HCT116 (cell line): ENCODE measurements around the gene MAFG. TPM values are rescaled to one million over a fixed set of nuclear protein-coding genes. Genes with fewer than 3 reads are reported as not detected.

ENCODE experiments used
- ATAC-seq: fragments of 200-7000 bp; cut with Tn5 transposase; 2 replicates; pipeline ENCODE4 v1.9.1; 2020; ENCODE audit warnings: mild to moderate bottlenecking, moderate library complexity
- BruUV-seq: library from RNA; stranded (reverse); fragments of 400-500 nt; replicated peaks from 2 replicates; lab custom pipeline; 2021; lab: Mats Ljungman, UMichigan
- CTCF ChIA-PET: fragments of 300-600 bp; sonication (Branson Sonifier 250); formaldehyde crosslinking; loops from one replicate; lab custom pipeline; 2021; ENCODE audit warnings: antibody characterized with exemption; lab: Charles Lee
- POLR2A ChIA-PET: fragments of 300-600, 350-600 bp; sonication (Branson Sonifier 250); formaldehyde crosslinking; loops from one replicate; lab custom pipeline; 2021; ENCODE audit warnings: antibody characterized with exemption; lab: Charles Lee
- RAD21 ChIA-PET, 2 experiments: fragments of 300-600 bp; sonication (Branson Sonifier 250); formaldehyde crosslinking; loops; one replicate each; lab custom pipeline; 2023; ENCODE audit warnings: low total read pairs in 2 of 2; ENCODE audit not compliant: uncharacterized antibody in 2 of 2, unreplicated experiment in 2 of 2, low non-redundant PET in 1 of 2; lab: Charles Lee
- DNase-seq: peaks from one replicate; pipeline ENCODE4 v3.0.0-alpha.2; 2010; ENCODE audit warnings: low read depth, low spot score
- H2AFZ ChIP-seq: fragments of 200-600 bp; shearing (Covaris generic), sonication (generic); 2 replicates; pipeline ENCODE4 v1.6.1; 2017; ENCODE audit warnings: low read depth, mixed run types, mixed read lengths, antibody characterized with exemption, low read length; ENCODE audit not compliant: poor library complexity, severe bottlenecking
- H3K27ac ChIP-seq: 2 replicates; pipeline ENCODE4 v1.5.1; 2012; ENCODE audit warnings: low read depth, low read length
- H3K27me3 ChIP-seq: fragments of 200-600 bp; sonication (generic); 2 replicates; pipeline ENCODE4 v1.6.1; 2016; ENCODE audit warnings: mixed run types, low read length, mixed read lengths; ENCODE audit not compliant: insufficient read depth
- H3K36me3 ChIP-seq, 2 experiments: fragments of 200-500 bp in 1 of 2; fragments of 200-600 bp in 1 of 2; sonication (Bioruptor generic) in 1 of 2; sonication (generic) in 1 of 2; 2 replicates each; pipeline versions ENCODE4 v1.5.1 to v1.6.1; 2014 to 2016; ENCODE audit warnings: low read length in 2 of 2, inconsistent platforms in 1 of 2, mixed read lengths in 1 of 2, mixed run types in 1 of 2; ENCODE audit not compliant: insufficient read depth in 2 of 2, control insufficient read depth in 1 of 2
- H3K4me1 ChIP-seq, 2 experiments: fragments of 200-600 bp in 1 of 2; sonication (generic) in 1 of 2; 2 replicates each; pipeline versions ENCODE4 v1.5.1 to v1.6.1; 2012 to 2017; ENCODE audit warnings: low read length in 2 of 2, inconsistent platforms in 1 of 2, mild to moderate bottlenecking in 1 of 2, mixed read lengths in 1 of 2, mixed run types in 1 of 2, moderate library complexity in 1 of 2; ENCODE audit not compliant: insufficient read depth in 2 of 2, control insufficient read depth in 1 of 2
- H3K4me2 ChIP-seq: fragments of 200-600 bp; sonication (generic); 2 replicates; pipeline ENCODE4 v1.6.1; 2017; ENCODE audit warnings: mixed run types, low read length, mixed read lengths
- H3K4me3 ChIP-seq, 2 experiments: fragments of 200-600 bp in 1 of 2; sonication (generic) in 1 of 2; replicated peaks in 1 of 2; 2 replicates each; pipeline ENCODE4 v1.5.1; 2011 to 2016; ENCODE audit warnings: low read length in 2 of 2, control low read depth in 1 of 2, low read depth in 1 of 2, mild to moderate bottlenecking in 1 of 2, mixed read lengths in 1 of 2, mixed run types in 1 of 2
- H3K79me2 ChIP-seq: fragments of 200-600 bp; sonication (generic); 2 replicates; pipeline ENCODE4 v1.6.1; 2017; ENCODE audit warnings: mild to moderate bottlenecking, mixed run types, low read length, moderate library complexity, mixed read lengths; ENCODE audit not compliant: insufficient read depth
- H3K9ac ChIP-seq: fragments of 200-600 bp; sonication (generic); 2 replicates; pipeline ENCODE4 v1.6.1; 2016; ENCODE audit warnings: low read length, mixed read lengths
- H3K9me2 ChIP-seq: fragments of 200-600 bp; sonication (generic), shearing (Covaris generic); 2 replicates; pipeline ENCODE4 v1.6.1; 2017; ENCODE audit warnings: mixed run types, mild to moderate bottlenecking, moderate library complexity; ENCODE audit not compliant: insufficient read depth
- H3K9me3 ChIP-seq, 2 experiments: fragments of 200-500 bp in 1 of 2; fragments of 200-600 bp in 1 of 2; sonication (Bioruptor generic) in 1 of 2; sonication (generic) in 1 of 2; 2 replicates each; pipeline ENCODE4 v1.6.1; 2014 to 2017; ENCODE audit warnings: low read length in 2 of 2, mixed read lengths in 2 of 2, inconsistent platforms in 1 of 2, low read depth in 1 of 2, mild to moderate bottlenecking in 1 of 2, mixed run types in 1 of 2, moderate library complexity in 1 of 2; ENCODE audit not compliant: control insufficient read depth in 1 of 2, insufficient read depth in 1 of 2
- H4K20me1 ChIP-seq: fragments of 200-600 bp; sonication (generic), shearing (Covaris generic); 2 replicates; pipeline ENCODE4 v1.6.1; 2017; ENCODE audit warnings: mixed run types, mild to moderate bottlenecking, moderate library complexity; ENCODE audit not compliant: insufficient read depth
- ATF3 ChIP-seq: IDR thresholded peaks from 2 replicates; pipeline ENCODE4 v1.6.1; 2012
- CBX3 ChIP-seq: IDR thresholded peaks from 2 replicates; pipeline ENCODE4 v1.6.1; 2012; ENCODE audit warnings: low read depth
- CEBPB ChIP-seq: IDR thresholded peaks from 2 replicates; pipeline ENCODE4 v1.6.1; 2012; ENCODE audit warnings: low read depth
- CTCF ChIP-seq, 3 experiments: fragments of 200-600 bp in 1 of 3; sonication (generic) in 1 of 3; IDR thresholded peaks in 2 of 3; conservative IDR thresholded peaks in 1 of 3; 2 replicates each; pipeline ENCODE4 v1.5.1; 2012 to 2017; ENCODE audit warnings: low read depth in 2 of 3, low read length in 2 of 3, antibody characterized with exemption in 1 of 3, borderline replicate concordance in 1 of 3, control low read depth in 1 of 3, mild to moderate bottlenecking in 1 of 3, mixed read lengths in 1 of 3, mixed run types in 1 of 3, moderate library complexity in 1 of 3; ENCODE audit not compliant: insufficient read depth in 1 of 3
- EGR1 ChIP-seq: IDR thresholded peaks from 2 replicates; pipeline ENCODE4 v1.6.1; 2012; ENCODE audit warnings: low read depth
- EZH2 ChIP-seq: fragments of 200-600 bp; sonication (generic); IDR thresholded peaks from 2 replicates; pipeline ENCODE4 v1.6.1; 2017; ENCODE audit warnings: antibody characterized with exemption, mixed run types
- EZH2phosphoT487 ChIP-seq: fragments of 200-600 bp; IDR thresholded peaks from 2 replicates; pipeline ENCODE4 v1.6.1; 2018; ENCODE audit warnings: antibody characterized with exemption, borderline replicate concordance
- FOSL1 ChIP-seq: IDR thresholded peaks from 2 replicates; pipeline ENCODE4 v1.6.1; 2012; ENCODE audit warnings: low read depth
- MAX ChIP-seq: IDR thresholded peaks from 2 replicates; pipeline ENCODE4 v1.6.1; 2012
- POLR2A ChIP-seq: IDR thresholded peaks from 2 replicates; pipeline ENCODE4 v1.7.0; 2011; ENCODE audit warnings: borderline replicate concordance; ENCODE audit not compliant: insufficient read depth, insufficient read length; ENCODE audit errors: extremely low read depth
- POLR2AphosphoS5 ChIP-seq: IDR thresholded peaks from 2 replicates; pipeline ENCODE4 v1.6.1; 2011; ENCODE audit warnings: mild to moderate bottlenecking, low read depth, low read length, moderate library complexity
- REST ChIP-seq: IDR thresholded peaks from 2 replicates; pipeline ENCODE4 v1.6.1; 2012; ENCODE audit warnings: low read depth
- SP1 ChIP-seq: IDR thresholded peaks from 2 replicates; pipeline ENCODE4 v1.6.1; 2012; ENCODE audit warnings: low read depth
- SRF ChIP-seq: IDR thresholded peaks from 2 replicates; pipeline ENCODE4 v1.6.1; 2012; ENCODE audit warnings: low read depth
- TCF7L2 ChIP-seq: IDR thresholded peaks from 2 replicates; pipeline ENCODE4 v1.7.0; 2011; ENCODE audit warnings: borderline replicate concordance, inconsistent platforms; ENCODE audit not compliant: insufficient read depth, insufficient read length; ENCODE audit errors: extremely low read depth
- YY1 ChIP-seq: IDR thresholded peaks from 2 replicates; pipeline ENCODE4 v1.6.1; 2011; ENCODE audit warnings: low read length, low read depth, moderate library complexity, mild to moderate bottlenecking; ENCODE audit not compliant: insufficient replicate concordance; ENCODE audit errors: extremely low read depth
- ZFX ChIP-seq: fragments of 450-650 bp; IDR thresholded peaks from 2 replicates; pipeline ENCODE4 v1.6.1; 2017
- ZNF274 ChIP-seq: fragments of 200-500 bp; sonication (Bioruptor generic); IDR thresholded peaks from 2 replicates; pipeline ENCODE4 v1.6.1; 2014; ENCODE audit warnings: mild to moderate bottlenecking, low read depth, low read length, inconsistent platforms
- intact Hi-C: fragments of 100-400 bp; cut with micrococcal nuclease; formaldehyde crosslinking; loops from 2 replicates; pipeline ENCODE4 v1.10.0; 2022
- total RNA-seq: library from RNA; stranded (reverse); gene quantifications from one replicate; pipeline ENCODE4 v1.2.1, GENCODE V29; 2021; ENCODE audit not compliant: unreplicated experiment

Gene MAFG
- total RNA-seq, 1 experiment from 2014 or later, result 46.8 TPM

GRCh38 chr17:81967533-81968395, 40.2 kb upstream of the MAFG start:
- peak; percentile 83 for DNase-seq
- Histone ChIP-seq H3K4me3 (peak overlapping the region; percentile 11 to 43), H3K27me3 (no peaks in the 10 kb centered on the region), H3K9me3 (no peaks in the 10 kb centered on the region), H3K9me2 (no peaks in the 10 kb centered on the region), H2AFZ (peak overlapping the region; percentile 41), H3K27ac (peak overlapping the region; percentile 28; the same call in 1 of the 2 replicates), H3K4me1 (peaks cover 18 to 30% of the 10 kb centered on the region in 2 experiments), H3K79me2 (no peaks in the 10 kb centered on the region), H3K36me3 (no peaks in the 10 kb centered on the region), H3K9ac (peak overlapping the region; percentile 43), H4K20me1 (no peaks in the 10 kb centered on the region), H3K4me2 (peak overlapping the region; percentile 76)
- intact Hi-C loops, result no loop called here
- TF ChIP-seq REST, result no peak
- no peak for TF ChIP-seq SRF
- TF ChIP-seq MAX, result peak; percentile 97
- no peak for TF ChIP-seq CBX3
- peak; percentile 31; the same call in 1 of the 2 replicates for TF ChIP-seq ZFX
- TF ChIP-seq YY1, result peak; percentile 43
- TF ChIP-seq EGR1, result peak; percentile 100
- no peak for TF ChIP-seq CTCF (IDR thresholded peaks at IDR 0.05 in 2 of 3, conservative IDR thresholded peaks at IDR 0.05 in 1 of 3; ENCODE audit: borderline replicate concordance in 1 of 3, insufficient read depth in 1 of 3, low read depth in 2 of 3, low read length in 2 of 3)
- no peak for TF ChIP-seq EZH2phosphoT487
- TF ChIP-seq POLR2AphosphoS5, result peak; percentile 25; the same call in 1 of the 2 replicates
- TF ChIP-seq ZNF274, result no peak
- peak; percentile 100 for TF ChIP-seq TCF7L2
- no peak for TF ChIP-seq POLR2A
- TF ChIP-seq SP1, result no peak; the same call in 1 of the 2 replicates
- no peak for TF ChIP-seq ATF3
- no peak for TF ChIP-seq EZH2
- no peak for TF ChIP-seq CEBPB
- no peak for TF ChIP-seq FOSL1
- ChIA-PET CTCF (interaction anchor here (1.1 to 1.7 kb wide), 5 partner anchors 8 to 55 kb away, joined by 3 to 11 read pairs (median 4); partner anchors contain the start of genes CENPX, LRRC45 and MAFG), RAD21 (interaction anchor here (0.5 to 1.1 kb wide), 4 partner anchors 44 to 55 kb away, joined by 3 to 6 read pairs (median 6); partner anchors contain the start of genes CENPX (in 1 of the 2) and LRRC45 (in 1 of the 2)), POLR2A (interaction anchor here (0.7 to 2.0 kb wide), 4 partner anchors 9 to 131 kb away, joined by 3 to 10 read pairs (median 4); no protein-coding TSS in a partner anchor)
- peak; percentile 82 for ATAC-seq
- no TSS peak for BruUV-seq
